OCI-M2 (cell line): ENCODE results near the gene PRKAG2.

ENCODE experiments used
- DNase-seq: peaks from one replicate; lab custom pipeline; 2025; ENCODE audit not compliant: unreplicated experiment; lab: John Stamatoyannopoulos, UW

The PRKAG2 gene

DNA sequence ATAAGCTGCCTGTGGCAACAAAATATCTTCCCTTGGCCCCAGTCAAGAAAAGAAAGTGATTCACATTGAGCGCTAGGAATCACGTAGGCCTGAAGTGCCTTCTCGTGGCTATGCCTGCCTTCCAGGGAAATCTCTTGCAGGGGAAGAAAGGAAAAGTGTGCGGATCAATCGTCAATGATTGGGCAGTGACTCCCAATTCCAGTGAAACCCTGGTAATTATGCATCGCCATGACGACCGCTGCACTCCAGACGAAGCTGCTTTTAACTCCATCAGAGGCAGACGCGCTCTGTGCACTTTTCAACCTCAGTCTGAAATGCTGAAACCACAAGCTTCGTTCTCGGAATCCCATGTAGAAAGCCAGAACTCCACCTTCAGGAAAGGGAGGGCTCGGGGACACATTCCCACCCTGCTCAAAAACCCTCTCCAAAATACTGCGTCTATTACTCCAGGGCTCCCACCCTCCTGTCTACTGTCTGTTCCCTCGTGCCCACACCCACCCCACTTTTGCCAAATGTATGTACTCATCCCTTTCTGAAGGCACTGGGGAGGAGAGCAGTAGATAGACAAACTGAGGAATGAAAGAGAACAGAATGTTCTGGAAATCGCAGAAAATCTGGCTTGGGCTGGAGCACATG is 24.2 kb upstream of the PRKAG2 start:
- no peak for DNase-seq

DNA sequence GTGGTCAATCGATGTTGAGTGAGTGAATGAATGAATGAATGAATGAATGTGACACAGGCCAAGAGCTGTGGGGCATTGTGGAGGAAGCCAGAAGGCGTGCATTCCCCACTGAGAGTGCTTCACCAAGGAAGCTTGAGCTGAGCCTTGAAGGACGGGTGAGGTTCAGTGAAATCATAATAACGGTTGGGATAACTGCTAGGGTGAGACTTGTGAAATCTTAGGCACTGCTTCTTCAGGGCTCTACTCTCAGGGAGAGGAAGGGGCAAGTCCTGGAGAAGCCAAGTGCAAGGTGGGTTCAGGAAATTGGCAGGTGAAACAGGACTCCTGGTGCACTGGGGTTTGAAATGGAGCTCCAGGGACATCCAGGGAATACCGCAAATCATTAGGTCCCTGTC is 23.7 kb upstream of the PRKAG2 start:
- no peak for DNase-seq

DNA sequence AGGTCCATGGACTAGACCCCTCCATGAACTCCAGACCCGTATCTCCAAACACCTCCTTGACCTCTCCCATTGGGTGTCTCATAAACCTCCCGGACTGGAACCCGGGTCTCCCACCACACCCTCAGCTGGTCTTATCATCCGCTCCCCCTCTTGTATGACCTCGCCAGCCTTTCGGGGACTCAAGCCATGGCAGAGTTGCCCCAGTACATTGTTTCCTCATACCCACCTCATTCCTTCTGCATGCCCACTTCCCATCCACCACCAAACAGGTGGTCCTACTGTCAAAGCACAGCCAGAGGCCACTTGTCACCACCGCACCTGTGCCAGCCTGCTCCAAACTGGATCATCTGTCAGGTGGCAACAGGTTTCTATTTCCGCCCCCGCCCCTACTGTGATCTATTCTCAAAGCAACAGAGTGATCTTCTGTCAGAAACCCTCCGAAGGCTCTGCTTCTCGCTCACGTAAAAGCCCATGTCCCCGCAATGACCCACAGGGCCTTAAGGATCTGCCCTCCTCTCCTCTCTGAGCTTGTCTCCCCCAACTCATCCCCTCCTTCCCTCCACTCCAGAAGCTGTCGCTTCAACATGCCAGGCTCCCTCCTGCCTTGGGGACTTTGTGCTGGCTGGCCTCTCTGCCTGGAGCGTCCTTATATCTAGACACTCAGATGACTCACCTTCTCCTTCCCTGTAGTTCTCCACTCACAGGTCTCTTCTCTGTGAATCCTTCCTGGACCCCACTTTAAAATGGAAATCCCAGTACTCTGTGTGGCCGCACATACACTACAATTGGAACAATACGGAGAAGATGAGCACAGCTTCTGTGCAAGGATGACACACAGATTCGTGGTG is 22.8 kb upstream of the PRKAG2 start:
- no peak for DNase-seq

DNA sequence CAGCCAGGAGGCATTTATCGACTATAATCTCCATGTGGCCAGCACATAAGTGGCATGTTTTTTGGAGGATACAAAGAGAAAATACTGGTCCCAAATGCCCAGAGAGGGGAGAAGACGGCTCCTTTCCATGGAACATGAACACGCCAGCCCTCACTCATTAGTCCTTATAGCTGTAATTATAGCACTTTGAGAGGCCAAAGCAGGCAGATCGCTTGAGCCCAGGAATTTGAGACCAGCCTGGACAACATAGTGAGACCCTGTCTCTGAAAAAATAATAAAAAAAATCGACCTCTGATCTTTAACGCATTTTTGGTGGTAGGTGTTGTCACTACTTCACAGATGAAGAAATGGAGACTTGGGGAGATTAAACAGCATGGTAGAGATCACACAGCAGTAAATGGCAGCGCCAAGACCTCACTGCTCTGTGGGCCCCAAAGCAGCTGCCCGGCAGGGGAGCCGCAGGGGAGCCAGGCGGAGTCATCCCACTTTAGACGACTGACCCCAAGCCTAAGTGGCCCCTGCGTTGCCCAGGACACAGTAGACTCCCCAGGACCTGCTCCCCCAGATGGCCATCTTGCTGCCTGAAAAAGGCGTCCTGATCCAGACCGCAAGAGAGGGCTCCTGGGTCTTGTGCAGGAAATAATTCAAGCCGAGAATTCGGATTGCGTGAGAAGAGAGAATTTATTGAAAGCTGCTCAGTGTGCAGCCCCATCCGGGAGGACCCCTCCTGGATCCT is 21.2 kb upstream of the PRKAG2 start:
- DNase-seq, result no peak

DNA sequence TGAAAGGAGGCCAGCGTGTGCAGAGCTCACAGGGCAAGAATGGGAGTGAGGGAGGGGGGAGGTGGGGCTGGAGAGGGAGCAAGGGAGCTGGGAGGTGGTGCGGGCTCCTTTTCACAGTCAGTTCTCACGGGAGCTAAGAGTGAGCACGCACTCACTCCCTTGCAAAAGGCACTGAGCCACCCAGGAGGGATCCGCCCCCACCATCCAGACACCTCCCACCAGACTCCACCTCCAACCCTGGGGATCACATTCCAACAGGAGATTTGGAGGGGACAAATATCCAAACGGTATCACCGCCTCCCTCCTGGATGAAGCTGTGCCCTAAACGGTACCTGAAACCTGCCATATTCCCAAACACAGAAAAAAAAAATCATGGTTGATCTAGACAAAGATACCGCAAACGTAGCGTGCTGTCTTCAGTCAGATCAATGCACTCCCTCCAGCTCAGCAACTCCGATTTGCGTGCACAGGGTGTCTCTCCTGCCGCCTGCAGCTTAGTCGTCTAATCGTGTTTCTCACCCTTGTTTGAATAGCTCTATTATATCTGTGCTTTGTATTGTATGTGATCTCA is 20.3 kb upstream of the PRKAG2 start:
- DNase-seq, result no peak

DNA sequence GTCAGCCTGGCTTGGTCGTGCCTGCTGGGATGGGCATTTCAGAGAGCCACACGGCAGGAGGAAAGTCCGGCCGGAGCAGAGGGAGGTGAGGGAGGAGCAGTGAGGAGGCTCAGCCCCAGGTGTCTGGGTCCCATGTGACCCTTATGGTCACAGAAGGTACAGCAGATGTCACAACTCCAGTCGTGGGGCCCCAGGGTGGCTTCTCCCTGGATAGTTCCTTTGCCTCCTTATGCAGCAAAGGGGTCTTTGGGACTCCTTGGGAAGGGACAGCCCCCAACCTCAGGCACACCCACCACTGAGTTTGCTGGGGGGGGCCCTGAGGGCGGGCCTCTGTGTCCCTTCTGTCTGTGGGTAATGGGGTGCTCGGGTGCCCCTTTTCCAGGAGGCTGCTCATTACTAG is 19.6 kb upstream of the PRKAG2 start:
- DNase-seq, result no peak

DNA sequence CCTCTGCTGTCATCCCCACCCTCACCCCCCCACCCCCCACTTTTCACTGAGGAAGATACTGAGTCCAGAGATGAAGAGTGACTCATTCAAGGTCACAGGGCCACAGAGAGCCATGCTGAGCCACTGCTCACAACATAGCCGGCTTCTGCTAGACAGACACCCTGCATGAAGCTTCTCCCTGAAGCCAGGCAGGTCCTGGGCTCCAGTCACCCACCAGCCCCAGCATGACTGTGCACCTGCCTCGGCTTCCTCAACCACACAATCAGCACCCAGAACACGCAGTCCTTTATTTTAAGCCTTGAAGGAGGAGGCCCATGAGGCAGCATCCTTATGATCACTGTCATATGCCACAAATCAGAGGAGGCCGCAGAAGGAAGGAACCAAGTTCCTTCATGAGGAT is 19.2 kb upstream of the PRKAG2 start:
- DNase-seq, result no peak

DNA sequence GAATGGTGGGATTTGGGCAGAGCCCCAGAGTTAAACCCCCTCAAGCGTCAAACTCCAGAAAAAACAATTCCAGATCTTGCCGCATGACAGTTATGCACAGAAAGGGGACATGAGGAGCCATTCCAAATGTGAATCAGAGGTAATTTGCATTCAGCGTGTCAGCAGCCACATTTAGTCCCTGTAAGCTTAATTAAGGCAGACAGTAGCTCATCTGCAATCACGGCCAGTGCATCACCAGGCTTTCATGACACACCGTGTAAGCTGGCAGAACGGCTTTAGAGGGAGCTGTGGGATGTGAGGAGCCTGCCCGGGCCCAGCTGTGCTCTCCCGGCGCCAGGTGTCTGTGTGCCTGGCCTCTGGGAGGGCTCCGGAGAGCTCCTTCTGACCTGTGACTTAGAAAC is 18.7 kb upstream of the PRKAG2 start:
- DNase-seq, result no peak

DNA sequence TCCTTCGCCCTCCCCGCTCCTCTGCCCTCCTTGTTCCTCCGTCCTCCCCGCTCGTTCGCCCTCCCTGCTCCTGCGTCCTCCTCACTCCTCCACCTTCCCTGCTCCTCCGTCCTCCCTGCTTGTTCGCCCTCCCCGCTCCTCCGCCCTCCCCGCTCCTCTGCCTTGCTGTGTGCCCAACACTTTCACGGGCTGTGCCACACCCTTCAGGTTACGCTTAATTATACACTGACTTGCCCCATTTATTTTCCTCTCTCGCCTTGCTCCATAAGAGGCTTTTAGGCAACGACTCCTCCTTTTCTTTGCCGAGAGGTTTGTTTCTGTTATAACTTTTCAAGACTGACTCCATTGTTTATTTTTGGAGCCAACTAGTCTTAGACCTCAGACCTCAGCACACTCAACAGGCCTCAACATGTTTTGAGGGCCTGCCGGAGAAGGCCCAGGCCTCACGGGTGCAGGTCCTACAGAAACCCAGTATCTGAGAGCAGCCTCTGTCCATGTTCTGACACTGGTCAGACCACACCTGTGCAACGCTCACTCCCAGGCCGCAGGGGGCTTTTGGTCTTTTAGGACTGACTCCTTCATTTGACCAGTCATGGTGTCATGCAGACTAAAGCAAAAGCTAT is 18.2 kb upstream of the PRKAG2 start:
- DNase-seq, result no peak

DNA sequence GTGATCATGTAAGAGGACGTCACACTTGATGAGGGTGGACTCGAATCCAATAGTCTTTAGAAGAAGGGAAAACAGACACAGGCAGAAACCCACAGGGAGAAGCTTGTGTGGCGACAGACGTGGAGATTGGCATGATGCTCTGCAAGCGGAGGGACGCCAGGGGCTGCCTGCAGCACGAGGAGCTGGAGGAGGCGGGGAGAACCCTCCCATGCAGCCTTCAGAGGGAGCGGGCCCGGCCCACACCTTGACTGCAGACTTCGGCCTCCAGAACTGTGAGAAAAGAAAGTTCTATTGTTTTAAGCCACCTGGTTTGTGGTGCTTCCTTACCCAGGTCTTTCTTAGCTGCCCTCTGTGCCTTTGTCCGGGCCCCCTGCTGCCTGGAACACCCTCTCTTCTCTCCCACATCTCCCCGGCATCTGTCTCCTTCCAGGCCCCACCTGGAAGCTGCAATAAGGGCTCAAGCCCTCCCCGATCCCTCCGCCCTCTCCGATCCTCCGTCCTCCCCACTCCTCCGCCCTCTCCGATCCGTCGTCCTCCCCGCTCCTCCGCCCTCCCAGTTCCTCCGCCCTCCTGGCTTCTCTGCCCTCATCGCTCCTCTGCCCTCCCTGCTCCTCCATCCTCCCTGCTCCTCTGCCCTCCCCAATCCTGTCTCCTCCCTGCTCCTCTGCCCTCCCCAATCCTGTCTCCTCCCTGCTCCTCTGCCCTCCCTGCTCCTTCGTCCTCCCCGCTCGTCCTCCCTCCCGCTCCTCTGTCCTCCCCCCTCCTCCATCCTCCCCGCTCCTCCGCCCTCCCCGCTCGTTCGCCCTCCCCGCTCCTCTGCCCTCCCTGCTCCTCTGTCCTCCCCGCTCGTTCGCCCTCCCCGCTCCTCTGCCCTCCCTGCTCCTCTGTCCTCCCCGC is 17.4 kb upstream of the PRKAG2 start:
- DNase-seq, result no peak

DNA sequence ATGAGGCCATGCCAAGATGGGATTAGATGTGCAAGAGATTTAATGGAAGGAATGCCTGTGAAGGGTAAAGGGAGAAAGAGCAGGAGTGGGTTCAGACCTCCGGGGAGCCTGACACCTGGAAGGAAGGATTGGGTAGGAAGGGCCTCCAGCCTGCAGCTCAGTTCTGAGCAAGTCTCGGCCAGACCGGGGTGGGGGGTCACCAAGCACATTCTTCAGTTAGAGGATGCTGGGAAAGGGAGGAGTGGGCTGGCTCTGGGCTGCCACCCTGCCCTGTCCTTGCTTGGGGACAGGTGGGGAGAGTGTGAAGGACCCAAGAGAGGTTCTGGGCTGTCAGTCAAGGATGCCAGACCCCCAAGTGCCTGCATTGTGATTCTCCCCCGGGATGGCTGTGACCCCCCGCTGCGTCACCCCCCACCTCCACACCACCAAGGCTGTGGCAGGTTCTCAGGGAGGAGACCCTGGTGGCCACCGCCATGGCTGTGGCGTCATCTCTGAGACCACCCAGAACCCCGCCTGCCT is 16.5 kb upstream of the PRKAG2 start:
- DNase-seq, result no peak

DNA sequence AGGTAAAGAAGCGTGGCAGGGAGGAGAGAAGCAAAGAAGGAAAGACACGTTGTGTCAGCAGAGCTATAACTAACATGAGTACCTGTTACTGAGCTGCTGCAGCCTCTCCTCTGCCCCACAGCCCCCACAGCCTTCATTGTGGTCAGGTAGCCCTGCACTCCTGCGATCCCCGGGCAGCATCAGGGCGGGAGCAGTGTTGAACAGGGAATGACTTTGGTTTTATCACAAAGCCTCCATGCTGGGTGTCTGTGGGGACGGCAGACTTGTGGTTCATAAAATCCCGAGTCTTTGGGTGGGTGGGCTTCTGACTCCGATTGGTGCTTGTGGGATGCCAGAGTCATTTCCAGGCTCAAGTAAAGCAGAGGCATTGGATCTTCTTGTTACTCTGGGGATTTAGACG is 14.8 kb upstream of the PRKAG2 start:
- DNase-seq, result no peak

DNA sequence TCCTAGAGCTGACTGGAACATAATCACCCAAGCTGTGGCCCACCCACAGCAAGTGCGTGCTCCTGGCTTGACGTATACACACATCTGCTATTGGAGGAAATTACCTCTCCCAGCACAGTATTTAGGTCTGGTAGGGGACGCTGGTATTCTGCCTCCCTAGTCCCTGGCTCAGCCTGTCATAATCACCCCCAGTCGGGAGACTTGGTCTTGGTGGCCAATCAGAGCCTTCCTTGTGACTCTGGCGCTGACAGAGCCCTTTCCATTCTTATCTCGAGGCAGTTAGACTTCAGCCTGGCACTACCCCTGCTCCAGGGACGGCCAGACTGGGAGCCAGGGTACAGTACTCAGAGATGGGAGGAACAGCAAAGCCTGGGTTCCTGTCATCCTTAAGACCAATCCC is 14.3 kb upstream of the PRKAG2 start:
- no peak for DNase-seq

DNA sequence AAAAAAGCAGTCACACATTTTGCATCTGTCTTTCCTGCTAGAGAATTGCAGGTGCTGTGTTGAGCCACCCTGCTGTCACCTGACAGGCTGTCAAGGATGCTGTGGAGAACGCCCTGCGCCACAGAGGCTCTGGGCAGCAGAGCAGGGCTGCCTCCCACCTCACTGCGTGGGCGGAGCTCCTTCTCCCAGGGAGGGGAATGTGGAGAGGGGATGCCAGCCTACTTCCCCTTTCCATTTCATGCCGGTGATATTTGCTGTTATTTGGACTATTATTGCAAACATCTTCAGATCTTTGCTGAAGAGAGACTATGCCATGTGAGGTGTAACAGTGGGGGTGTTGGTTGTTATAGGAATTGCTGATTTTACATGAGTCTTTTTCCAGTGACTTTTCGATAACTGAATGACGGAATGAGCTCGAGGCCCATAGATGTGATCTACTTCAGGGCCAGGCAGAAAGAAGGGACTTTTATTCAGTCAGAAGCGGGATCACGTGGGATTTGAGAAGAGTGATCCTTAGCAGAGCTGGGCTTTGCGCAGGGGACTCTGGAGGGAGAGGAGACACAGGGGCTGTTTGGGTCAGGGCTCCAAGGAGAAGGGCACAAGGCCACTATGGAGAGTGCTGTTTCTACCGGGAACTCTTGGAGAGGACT is 13.6 kb upstream of the PRKAG2 start:
- no peak for DNase-seq

DNA sequence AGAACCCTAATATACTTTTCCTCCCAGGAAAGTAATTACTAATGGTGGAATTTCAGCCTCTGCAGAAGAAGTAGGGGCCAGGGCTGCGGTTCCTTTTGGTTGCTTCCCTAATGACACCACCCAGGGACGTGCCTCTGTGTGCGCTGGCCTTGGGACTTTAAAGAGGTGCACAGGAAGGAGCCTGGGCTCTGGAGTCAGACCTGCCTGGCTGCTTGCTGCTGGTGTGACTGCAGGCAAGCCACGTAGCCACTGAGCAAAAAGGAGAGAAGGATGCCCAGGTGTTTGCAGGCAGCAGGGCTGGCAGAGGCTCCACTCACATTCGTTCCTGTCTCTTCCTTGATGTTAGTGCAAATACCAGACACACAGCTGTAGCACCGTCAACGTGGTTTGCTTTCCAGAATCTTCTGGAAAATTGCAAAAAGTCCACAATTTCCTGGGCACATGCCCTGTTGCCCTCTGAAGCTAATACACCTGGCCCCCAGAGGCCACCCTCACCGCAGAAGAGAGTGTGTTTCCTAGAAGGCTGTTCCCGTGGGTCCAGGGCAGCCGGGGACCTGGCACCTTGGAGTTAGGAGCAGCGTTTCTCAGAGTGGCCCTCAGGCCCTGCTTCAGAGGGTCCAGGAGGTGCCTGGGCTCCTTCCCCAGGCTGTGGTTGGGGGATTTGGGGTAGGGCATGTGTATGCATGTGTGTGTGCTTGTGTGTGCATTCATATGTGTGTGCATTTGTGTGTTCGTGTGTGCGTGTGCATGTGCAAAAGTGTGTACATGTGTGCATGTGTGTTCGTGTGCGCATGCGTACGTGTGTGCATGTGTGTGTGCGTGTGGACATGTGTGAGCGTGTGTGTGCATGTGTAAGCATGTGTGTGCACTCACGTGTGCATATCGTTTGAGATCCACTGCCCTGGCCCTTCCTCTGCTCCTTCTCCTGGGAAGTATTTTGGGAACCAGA is 12.8 kb upstream of the PRKAG2 start:
- no peak for DNase-seq

DNA sequence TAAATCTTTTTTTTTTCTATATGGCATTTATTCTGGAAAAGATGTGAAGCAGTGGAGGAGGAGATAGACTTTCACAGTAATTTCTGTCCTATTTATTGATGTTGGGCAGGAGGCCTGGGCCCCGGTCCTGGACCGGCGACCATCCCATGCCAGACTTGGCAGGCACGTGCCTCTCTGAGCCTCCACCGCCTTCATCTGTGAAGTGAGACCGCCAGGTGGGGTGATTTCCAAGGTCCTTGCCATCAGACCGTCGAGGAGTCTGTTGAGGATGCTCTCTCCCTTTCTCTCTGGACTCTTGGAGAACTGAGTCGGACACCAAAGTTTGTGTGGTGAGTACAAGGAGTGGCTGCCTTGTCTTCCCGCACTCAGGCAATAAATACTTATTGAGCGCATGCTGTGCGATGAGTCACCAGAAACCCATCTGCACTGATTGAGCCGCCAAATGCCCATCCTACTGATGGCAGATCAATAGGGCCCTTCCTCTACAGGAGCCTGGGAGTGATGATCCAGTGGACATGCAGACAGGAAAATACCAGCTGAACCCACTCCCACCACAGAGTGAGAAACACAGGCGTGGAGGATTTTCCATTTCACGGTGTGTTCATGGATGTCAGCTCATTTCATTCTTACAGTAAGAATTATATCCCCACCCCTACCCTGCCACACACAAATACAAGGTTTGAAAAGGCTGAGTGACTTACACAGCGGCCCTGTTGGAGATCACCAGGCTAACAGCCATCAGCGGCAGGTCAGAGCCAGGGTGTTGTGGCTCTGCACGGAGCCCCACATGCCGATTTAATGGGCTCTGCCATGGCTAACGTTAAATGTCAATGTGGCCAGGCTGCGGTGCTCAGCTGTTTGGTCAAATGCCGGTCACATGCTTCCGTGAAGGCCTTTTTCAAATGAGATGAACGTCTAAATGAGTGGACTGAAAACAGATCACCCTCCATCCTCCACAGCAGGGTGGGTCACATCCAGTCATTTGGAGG is 11.5 kb upstream of the PRKAG2 start:
- no peak for DNase-seq

DNA sequence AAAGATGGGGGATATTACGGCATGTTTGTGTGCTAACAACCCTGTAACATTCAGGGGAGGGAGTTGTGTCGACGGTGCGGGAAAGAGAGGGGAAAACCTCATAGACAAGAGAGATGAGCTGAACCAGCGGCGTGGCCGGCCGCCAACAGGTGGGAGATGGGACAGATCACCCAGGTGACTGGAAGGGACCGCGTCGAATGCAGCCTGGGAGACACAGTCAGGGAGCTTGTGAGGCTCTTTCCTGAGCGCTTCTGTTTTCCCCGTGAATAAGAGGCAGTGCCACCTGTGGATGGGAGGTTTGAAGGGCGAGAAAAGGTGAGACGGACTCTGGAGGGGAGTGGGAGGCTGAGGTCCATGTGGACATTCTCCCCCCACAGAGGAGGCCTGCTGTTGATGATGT is 9.9 kb upstream of the PRKAG2 start:
- no peak for DNase-seq
